NCI-H1417 treated with DMSO at 0.1 percent for 48 hours (cell line): ENCODE results near the gene RASAL1.

Experiments used
- DNase-seq: peaks from one replicate; lab custom pipeline; 2025; lab: John Stamatoyannopoulos, UW

Gene RASAL1

DNA sequence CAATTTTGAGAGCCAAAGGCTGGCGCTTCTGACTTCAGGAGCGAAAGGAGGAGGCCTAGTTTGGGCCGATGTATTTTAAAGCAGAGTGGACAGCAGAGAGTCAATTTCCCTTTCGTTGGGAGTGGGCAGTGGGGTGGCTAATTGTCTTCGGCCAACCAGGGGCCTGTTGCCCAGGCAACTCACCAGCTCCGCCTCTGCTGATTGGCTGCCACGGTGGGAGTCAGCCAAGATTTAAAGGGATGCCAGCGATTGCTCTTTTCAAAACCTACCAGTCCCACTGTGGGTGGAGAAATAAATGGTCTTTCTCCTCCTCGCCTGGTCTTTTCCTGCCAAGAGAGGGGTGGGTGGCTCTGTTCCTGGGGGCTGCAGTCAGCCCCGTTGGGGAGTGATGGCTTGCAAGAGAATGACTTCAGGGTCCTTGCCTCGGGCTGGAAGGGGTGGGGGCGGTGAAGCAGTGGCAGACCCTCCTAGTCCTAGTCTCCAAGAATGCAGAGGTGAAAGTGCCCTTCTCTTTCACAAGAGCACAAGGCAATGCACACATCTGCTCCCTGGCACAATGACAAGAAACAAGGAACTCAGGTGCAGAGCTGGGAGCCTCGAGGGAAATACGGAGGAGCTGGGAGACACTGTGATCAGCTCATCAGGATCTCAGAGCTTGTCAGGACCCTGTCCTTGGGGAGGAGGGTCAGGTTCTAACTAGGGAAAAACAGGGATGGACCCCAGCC lies 37.7 kb downstream of the RASAL1 start:
- no peak for DNase-seq

DNA sequence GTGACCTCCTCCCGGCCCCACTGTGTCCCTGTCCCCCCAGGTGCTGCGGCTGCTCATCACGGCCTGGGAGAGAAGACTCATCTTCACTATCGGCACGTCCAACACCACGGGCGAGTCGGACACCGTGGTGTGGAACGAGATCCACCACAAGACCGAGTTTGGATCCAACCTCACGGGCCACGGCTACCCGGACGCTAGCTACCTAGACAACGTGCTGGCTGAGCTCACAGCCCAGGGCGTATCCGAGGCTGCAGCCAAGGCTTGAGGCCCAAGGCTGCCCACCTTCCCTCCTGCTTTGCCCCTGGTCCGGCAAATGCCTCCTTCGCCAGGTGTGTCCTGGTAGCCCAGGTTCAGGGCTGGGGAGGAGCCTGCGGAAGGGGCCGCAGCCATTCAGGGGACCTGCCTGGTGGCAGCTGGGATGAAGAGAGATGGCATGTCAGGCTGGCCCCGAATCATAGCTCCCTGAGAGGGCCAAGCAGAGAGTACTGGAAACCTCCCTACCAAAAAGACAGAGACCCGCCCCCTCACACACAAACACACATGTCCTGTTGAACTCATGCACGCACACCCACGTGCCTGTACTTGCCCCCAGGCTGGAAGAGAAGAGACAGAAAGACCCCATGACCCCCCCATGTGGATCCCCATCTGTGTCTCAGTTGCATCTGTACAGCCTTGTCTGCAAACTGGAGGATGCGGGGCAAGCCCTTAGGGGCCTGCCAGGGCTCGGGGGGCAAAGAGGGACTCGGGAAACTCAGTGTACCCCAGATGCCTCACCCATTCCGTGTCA lies 38.7 kb downstream of the RASAL1 start:
- DNase-seq = no peak

DNA sequence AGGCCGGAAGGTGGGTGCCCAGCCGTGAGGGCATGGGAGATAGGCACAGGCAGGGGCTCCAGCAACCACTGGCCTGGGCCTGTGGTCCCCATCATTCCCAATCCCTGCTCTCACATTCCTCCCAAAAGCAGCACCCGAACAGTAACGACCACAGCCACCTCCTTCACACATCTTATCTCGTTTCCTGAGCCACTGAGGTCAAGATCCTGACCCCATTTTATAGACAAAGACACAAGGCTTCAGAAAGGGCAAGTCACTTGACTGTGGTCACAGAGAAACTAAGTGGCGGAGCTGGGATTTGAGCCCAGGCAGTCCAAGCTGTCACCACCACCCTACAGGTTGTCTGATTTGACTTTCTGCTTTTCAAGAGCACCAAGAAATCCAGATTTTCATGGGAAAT lies 40.2 kb downstream of the RASAL1 start:
- no peak for DNase-seq

DNA sequence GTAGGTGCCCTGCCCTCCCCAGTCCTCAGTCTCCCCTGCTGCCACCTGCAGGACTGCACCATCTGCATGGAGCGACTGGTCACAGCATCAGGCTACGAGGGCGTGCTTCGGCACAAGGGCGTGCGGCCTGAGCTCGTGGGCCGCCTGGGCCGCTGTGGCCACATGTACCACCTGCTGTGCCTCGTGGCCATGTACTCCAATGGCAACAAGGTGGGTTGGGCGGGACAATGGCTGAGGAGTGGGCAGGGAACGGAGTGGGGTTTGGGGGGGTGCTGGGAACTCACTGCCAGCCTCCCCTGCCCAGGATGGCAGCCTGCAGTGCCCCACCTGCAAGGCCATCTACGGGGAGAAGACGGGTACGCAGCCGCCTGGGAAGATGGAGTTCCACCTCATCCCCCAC lies 40.8 kb downstream of the RASAL1 start:
- DNase-seq = no peak

DNA sequence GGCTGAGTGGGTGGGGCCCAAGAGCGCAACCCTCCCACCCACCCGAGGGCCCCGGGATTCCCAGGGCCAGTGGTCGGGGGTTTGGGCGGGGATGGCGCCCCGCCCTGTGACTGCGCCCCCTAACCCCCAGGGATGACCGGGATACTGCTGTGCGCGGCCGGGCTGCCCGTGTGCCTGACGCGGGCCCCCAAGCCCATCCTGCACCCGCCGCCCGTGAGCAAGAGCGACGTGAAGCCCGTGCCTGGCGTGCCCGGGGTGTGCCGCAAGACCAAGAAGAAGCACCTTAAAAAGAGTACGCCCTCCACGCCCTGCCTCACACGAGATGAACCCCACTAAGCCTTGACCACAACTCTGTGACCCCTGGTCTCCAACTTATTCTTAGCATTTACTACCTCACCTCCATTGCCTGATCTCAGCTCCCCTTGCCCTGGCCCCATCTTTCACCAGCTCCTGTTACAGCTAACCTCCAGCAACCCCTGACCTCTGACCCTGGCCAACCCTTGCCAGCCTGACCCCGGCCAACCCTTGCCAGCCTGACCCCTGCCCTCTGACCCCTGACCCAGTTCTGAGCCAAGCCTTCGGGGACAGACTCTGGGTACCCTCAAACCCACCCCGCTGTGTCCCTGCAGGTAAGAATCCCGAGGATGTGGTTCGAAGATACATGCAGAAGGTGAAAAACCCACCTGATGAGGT lies 42.0 kb downstream of the RASAL1 start:
- DNase-seq = no peak

GRCh38 chr12:113092607-113093408 lies 42.8 kb downstream of the RASAL1 start:
- no peak for DNase-seq

- no peak for DNase-seq
These were observed 44.1 kb downstream of the RASAL1 start for GRCh38 chr12:113091506-113091905.

DNA sequence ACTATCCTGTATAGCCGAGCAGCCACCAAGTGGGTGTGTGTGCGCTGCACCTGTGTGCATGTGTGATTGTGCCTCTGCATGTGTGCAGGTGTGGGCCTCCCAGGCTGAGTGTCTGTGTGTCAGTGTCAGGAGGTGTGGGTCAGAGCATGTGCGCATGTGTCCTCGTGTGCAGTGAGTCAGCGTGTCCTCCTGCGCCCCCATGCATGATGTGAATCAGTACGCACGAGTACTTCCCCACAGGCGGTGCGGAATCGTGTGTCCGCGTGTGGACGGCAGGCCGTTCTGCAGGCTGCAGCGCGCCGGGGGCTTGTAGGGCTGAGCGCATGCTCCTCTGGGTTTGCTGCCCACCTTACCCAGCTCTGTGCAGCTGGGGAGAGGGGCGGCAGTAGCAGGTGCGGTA lies 44.8 kb downstream of the RASAL1 start:
- no peak for DNase-seq

GRCh38 chr12:113089839-113090238 lies 45.7 kb downstream of the RASAL1 start:
- DNase-seq = no peak

DNA sequence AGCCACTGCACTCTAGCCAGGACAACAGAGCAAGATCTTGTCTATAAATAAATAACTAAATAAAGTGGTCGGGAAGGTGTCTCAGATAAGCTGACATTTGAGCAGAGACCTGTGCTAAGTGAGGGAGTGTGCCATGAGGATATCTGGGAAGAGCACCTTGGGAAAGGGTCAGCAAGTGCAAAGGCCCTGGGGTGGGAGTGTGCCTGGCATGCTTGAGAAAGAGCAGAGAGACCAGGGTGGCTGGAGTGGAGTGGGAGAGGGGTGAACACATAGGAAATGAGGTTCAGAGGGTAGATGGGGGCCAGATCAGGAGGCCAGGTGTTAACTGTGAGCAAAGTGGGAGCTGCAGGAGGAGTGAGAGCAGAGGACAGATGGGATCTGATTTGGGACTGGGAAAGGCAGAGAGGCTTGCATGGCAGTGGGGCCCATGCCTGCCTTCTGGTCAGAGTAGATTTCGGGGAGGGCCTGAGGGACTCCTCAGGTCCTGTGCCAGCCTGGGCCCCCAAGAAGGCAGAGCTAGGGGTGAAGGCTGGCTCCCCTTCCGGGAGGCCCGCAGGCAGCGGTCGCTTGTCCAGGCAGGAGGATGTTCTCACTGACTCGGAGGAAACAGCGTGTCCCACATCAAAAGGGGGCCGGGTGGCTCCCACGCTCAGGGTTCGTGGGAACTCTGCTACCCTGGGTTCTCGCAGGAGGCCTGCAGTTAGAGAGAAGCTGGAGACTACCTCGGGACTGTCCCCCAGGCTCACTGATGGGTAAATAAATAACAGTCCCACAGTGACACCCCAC lies 46.4 kb downstream of the RASAL1 start:
- DNase-seq = no peak

- DNase-seq = no peak
These were observed 47.5 kb downstream of the RASAL1 start for GRCh38 chr12:113088037-113088436.

- no peak for DNase-seq
These were observed 48.4 kb downstream of the RASAL1 start for GRCh38 chr12:113087193-113087592.

DNA sequence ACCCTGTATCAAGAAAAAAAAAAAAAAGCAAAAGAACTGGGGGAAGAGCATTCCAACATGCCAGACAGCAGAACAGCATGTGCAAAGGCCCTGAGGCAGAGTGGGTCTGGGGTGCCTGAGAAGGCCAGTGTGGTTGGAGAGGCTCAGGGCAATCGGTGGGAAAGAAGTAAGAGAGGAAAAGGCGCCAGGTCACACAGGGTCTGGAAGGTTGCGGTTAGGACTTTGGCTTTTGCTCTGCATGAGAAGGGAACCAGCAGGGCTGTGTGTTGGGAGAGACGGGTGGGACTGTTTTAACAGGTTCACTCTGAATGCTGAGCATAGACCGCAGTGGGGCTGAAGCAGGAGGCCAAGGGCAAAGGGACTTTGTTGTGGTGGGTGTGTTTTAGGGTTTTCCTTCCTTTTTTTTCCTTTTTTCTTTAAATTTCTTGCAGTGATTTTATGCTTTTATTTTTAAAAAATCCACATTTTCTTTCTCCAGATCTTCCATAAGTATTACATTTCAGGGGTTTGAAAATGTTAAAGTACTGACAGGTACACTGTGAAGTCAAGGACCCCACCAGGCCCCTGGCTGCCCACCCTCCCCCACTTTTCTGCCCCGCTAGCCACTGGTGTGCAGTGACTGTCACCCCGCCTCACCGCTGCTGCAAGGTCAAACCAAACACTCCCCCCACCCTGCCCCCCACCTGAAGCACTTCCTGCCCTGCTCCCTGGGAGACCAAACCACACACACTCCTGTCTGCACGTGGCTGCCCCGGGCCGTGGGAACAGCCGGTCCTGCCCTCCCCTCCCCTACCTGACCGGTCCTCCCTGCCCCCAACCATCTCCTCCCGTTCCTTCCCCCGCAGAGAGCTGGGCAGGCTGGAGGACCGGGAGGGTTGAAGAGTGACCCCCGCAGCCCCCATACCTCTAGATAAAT lies 49.1 kb downstream of the RASAL1 start:
- no peak for DNase-seq

DNA sequence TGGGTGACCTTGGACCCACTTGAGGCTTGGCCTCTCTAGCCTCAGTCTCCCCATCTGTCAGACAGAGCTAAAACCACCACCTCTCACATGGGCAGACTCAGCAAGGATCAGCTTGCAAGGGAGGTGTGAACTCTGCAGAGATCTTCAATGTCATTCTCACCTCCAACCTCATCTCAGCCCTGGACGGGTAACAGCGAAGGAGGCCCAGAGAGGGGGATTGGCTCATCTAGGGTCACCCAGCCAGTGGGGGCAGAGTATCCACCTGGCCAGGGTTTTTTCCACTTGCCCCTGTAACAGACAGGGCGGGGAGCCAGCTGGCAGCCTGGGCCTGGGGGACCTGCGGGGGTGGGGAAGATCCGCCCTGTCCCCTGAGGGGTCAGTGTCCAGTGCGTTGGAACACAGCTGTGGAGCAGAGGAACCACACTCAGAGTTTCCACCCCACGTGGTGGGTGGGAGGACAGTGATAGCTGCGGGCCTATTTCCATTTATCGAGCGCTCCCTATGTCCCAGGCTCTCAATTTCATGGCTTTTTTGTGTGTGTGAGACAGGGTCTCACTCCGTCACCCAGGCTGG lies 51.6 kb downstream of the RASAL1 start:
- DNase-seq = no peak

GRCh38 chr12:113082486-113083148 lies 52.9 kb downstream of the RASAL1 start:
- DNase-seq = no peak

GRCh38 chr12:113081873-113082272 lies 53.7 kb downstream of the RASAL1 start:
- no peak for DNase-seq

GRCh38 chr12:113077859-113078255 lies 57.7 kb downstream of the RASAL1 start:
- DNase-seq = no peak

DNA sequence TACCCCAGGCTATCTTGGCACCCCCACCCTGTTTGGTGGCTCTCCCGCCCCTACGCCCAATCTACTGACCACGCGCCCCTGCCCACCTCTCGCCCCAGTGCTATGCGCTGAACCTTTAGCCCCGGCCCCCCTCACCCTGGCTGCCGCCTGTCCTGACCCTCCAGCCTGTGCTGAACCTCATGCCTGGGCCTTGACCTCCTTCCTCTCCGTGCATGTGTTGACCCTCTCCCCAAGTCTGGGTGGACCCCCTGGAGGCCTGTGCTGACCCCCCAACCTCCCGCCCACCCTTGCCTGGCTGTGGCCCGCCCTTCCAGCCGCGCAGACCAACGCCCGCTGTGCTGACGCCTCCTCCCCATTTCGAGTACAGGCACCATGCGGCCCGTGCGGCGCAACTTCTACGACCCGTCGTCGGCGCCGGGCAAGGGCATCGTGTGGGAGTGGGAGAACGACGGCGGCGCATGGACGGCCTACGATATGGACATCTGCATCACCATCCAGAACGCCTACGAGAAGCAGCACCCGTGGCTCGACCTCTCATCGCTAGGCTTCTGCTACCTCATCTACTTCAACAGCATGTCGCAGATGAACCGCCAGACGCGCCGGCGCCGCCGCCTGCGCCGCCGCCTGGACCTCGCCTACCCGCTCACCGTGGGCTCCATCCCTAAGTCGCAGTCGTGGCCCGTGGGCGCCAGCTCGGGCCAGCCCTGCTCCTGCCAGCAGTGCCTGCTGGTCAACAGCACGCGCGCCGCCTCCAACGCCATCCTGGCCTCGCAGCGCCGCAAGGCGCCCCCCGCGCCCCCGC lies 58.3 kb downstream of the RASAL1 start:
- no peak for DNase-seq
